HepG2 (cell line): ENCODE data around the gene TOP2A. TPM values are rescaled to one million over a fixed set of nuclear protein-coding genes. Genes with fewer than 3 reads are reported as not detected.

ENCODE experiments used
- ATAC-seq: fragments of 200-7000 bp; cut with Tn5 transposase; 3 replicates; pipeline ENCODE4 v1.9.1; 2020; ENCODE audit warnings: mild to moderate bottlenecking, moderate library complexity
- BruUV-seq: library from RNA; stranded (reverse); fragments of 400-500 nt; replicated peaks from 2 replicates; lab custom pipeline; 2021; lab: Mats Ljungman, UMichigan
- CTCF ChIA-PET: fragments of 300-600 bp; formaldehyde crosslinking; extraction: SDS; loops from one replicate; lab custom pipeline; 2021; ENCODE audit warnings: low total read pairs, inconsistent platforms, low intra/inter-chr PET ratio; lab: Yijun Ruan, JAX
- POLR2A ChIA-PET: fragments of 350-600 bp; sonication (Branson Sonifier 250); formaldehyde crosslinking; loops from one replicate; lab custom pipeline; 2020; ENCODE audit warnings: antibody characterized with exemption, inconsistent platforms; lab: Yijun Ruan, JAX
- DNase-seq: peaks from one replicate; pipeline ENCODE4 v3.0.0-alpha.2; 2015; ENCODE audit warnings: low spot score
- FAIRE-seq: peaks from 3 replicates; lab custom pipeline; 2011; peaks lifted over from hg19 to GRCh38; lab: Jason Lieb, UNC
- H2AFZ ChIP-seq: one replicate; pipeline ENCODE4 v1.6.1; 2011; ENCODE audit warnings: low read length, inconsistent platforms
- H3K27ac ChIP-seq: fragments of 300-600 bp; 3 replicates; pipeline ENCODE4 v1.8.0; 2011; ENCODE audit warnings: mixed run types, mild to moderate bottlenecking, mixed read lengths, low read length, inconsistent platforms; ENCODE audit not compliant: insufficient read depth; ENCODE audit errors: extremely low read length
- H3K27me3 ChIP-seq, 2 experiments: fragments of 200-600 bp in 1 of 2; 2 replicates in 1 of 2; 3 replicates in 1 of 2; pipeline versions ENCODE4 v1.6.0 to v1.8.0; 2011; ENCODE audit warnings: low read length in 2 of 2, mild to moderate bottlenecking in 2 of 2, moderate library complexity in 2 of 2, inconsistent platforms in 1 of 2; ENCODE audit not compliant: insufficient read depth in 2 of 2, control insufficient read depth in 1 of 2
- H3K36me3 ChIP-seq, 2 experiments: fragments of 200-600 bp in 1 of 2; replicated peaks in 1 of 2; 2 replicates in 1 of 2; 3 replicates in 1 of 2; pipeline versions ENCODE4 v1.5.1 to v1.8.0; 2011; ENCODE audit warnings: low read length in 2 of 2, inconsistent platforms in 1 of 2; ENCODE audit not compliant: insufficient read depth in 2 of 2, control insufficient read depth in 1 of 2
- H3K4me1 ChIP-seq: 2 replicates; pipeline ENCODE4 v1.5.1; 2012; ENCODE audit warnings: low read length, inconsistent platforms; ENCODE audit not compliant: insufficient read depth
- H3K4me2 ChIP-seq: 2 replicates; pipeline ENCODE4 v1.6.0; 2011; ENCODE audit warnings: low read depth, low read length, inconsistent platforms
- H3K4me3 ChIP-seq, 3 experiments: fragments of 200-600 bp in 1 of 3; sonication (generic), shearing (Covaris generic) in 1 of 3; replicated peaks in 1 of 3; 2 replicates each; pipeline ENCODE4 v1.5.1; 2011 to 2016; ENCODE audit warnings: low read length in 3 of 3, inconsistent platforms in 2 of 3, low read depth in 2 of 3, mild to moderate bottlenecking in 2 of 3, control low read depth in 1 of 3, mixed read lengths in 1 of 3; ENCODE audit not compliant: insufficient read depth in 1 of 3
- H3K79me2 ChIP-seq: one replicate; pipeline ENCODE4 v1.6.1; 2011; ENCODE audit warnings: low read length, inconsistent platforms; ENCODE audit not compliant: insufficient read depth
- H3K9ac ChIP-seq: 2 replicates; pipeline ENCODE4 v1.6.0; 2011; ENCODE audit warnings: mild to moderate bottlenecking, low read depth, low read length, inconsistent platforms; ENCODE audit not compliant: insufficient read depth
- H3K9me3 ChIP-seq: 2 replicates; pipeline ENCODE4 v1.5.1; 2012; ENCODE audit warnings: mild to moderate bottlenecking, low read length
- H4K20me1 ChIP-seq: 2 replicates; pipeline ENCODE4 v1.6.0; 2011; ENCODE audit warnings: inconsistent platforms, mild to moderate bottlenecking, low read length, moderate library complexity; ENCODE audit not compliant: insufficient read depth
- CC2D1A ChIP-seq: sonication (generic); formaldehyde crosslinking; IDR thresholded peaks from 2 replicates; pipeline ENCODE4 v1.8.1; 2023; ENCODE audit warnings: mild to moderate bottlenecking, missing genetic modification reagents
- MAFK ChIP-seq, 2 experiments: IDR thresholded peaks in 1 of 2; conservative IDR thresholded peaks in 1 of 2; 2 replicates each; pipeline ENCODE4 v1.6.1; 2011; ENCODE audit warnings: improper control_type of control experiment in 2 of 2, low read length in 2 of 2
- RFXAP ChIP-seq: sonication (generic); formaldehyde crosslinking; IDR thresholded peaks from 2 replicates; pipeline ENCODE4 v1.4.0; 2020; ENCODE audit warnings: missing genetic modification reagents, borderline replicate concordance
- ZNF136 ChIP-seq: sonication (generic); formaldehyde crosslinking; IDR thresholded peaks from 2 replicates; pipeline ENCODE4 v1.8.1; 2022; ENCODE audit warnings: low read depth, mild to moderate bottlenecking, moderate library complexity, missing genetic modification reagents
- ZNF343 ChIP-seq: sonication (generic); formaldehyde crosslinking; IDR thresholded peaks from 2 replicates; pipeline ENCODE4 v1.4.0; 2020; ENCODE audit warnings: mild to moderate bottlenecking, missing genetic modification reagents
- ZNF839 ChIP-seq: sonication (generic); formaldehyde crosslinking; IDR thresholded peaks from 2 replicates; pipeline ENCODE4 v1.4.0; 2020; ENCODE audit warnings: missing genetic modification reagents, mild to moderate bottlenecking, borderline replicate concordance
- WGBS: methylation state at CpG from one replicate; pipeline ENCODE4 v1.1.6; 2017; ENCODE audit warnings: low lambda C conversion rate; 5-methylcytosine and 5-hydroxymethylcytosine counted together
- in situ Hi-C: cut with HindIII; loops from 2 replicates; pipeline ENCODE4 v1.10.0; 2017; ENCODE audit warnings: low pct_unique_long_range_greater_than_20kb; ENCODE audit not compliant: extremely low pct_ligation_motif_present
- intact Hi-C: fragments of 100-400 bp; cut with micrococcal nuclease; formaldehyde crosslinking; loops from one replicate; pipeline ENCODE4 v1.10.0; 2022; ENCODE audit not compliant: unreplicated experiment
- polyA plus RNA-seq, 8 experiments: library from polyadenylated mRNA; depleted of rRNA in 3 of 8; stranded (reverse) in 7 of 8; unstranded in 1 of 8; fragments of >200 nt; fragmentation: Illumina TruSeq in 4 of 8; extraction: Trizol in 4 of 8; gene quantifications; 2 replicates each; pipeline versions ENCODE4 v1.2.1 to v1.2.3, GENCODE V29; 2011 to 2016; ENCODE audit warnings: low read depth in 4 of 8, missing spikeins in 1 of 8, mixed read lengths in 1 of 8; ENCODE audit not compliant: insufficient read depth in 1 of 8
- total RNA-seq, 5 experiments: library from RNA; depleted of rRNA; stranded (reverse); fragments of >200 nt; fragmentation: Illumina TruSeq; extraction: Trizol; gene quantifications; 2 replicates each; pipeline ENCODE4 v1.2.3, GENCODE V29; 2016; ENCODE audit warnings: low read depth in 1 of 5
- TF ChIP-seq, protein P1 (sequence below): sonication (generic); formaldehyde crosslinking; IDR thresholded peaks from 2 replicates; pipeline ENCODE4 v1.4.0; 2020; ENCODE audit warnings: missing genetic modification reagents

Gene TOP2A
- total and polyA plus RNA-seq, 2 of the 13 experiments (the other 11 are each of a cell fraction or from before 2014, with no cell fraction given), result 108 to 327 TPM

DNA sequence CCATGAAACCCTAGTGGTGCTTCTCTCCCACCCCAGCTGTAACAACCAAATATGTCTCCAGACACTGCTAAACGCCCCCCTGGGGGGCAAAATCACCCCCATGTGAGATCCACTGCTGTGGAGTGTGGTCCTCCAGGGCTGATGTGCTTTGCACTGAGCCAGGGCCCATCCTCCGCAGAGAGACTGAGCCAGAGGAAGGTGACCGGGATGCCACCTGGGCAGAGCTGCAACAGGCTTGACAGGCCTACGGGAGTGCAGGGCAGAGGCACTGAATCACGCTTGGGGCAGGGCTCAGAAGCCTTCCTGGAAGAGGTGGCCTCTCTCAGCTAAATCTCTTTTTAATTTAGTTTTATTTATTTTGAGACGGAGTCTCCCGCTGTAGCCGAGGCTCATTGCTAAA lies 57.6 kb downstream of the TOP2A start:
- H3K4me1 ChIP-seq, result peaks cover 50% of the 10 kb centered on the region
- ChIA-PET POLR2A (interaction anchor here (1.3 kb wide), 1 partner anchor 9 kb away, joined by 4 read pairs; no protein-coding TSS in a partner anchor), CTCF (no interaction called here)
- FAIRE-seq, result no peak
- H3K4me2 ChIP-seq, result no peak overlapping the region
- H3K9ac ChIP-seq, result no peak overlapping the region
- no peak overlapping the region for H2AFZ ChIP-seq
- in situ Hi-C loops, result loop anchor here (5.0 kb wide), 1 partner anchor 172 kb away; no protein-coding TSS in a partner anchor
- TF ChIP-seq ZNF136 (no peak), RFXAP (CRISPR knock-in tag) (no peak), CC2D1A (no peak), MAFK (conservative IDR thresholded peaks at IDR 0.05 in 1 of 2, IDR thresholded peaks at IDR 0.05 in 1 of 2; ENCODE audit: low read length in 2 of 2) (no peak), ZNF839 (CRISPR knock-in tag) (no peak), ZNF343 (CRISPR knock-in tag) (no peak)
- TF ChIP-seq, protein P1, sequence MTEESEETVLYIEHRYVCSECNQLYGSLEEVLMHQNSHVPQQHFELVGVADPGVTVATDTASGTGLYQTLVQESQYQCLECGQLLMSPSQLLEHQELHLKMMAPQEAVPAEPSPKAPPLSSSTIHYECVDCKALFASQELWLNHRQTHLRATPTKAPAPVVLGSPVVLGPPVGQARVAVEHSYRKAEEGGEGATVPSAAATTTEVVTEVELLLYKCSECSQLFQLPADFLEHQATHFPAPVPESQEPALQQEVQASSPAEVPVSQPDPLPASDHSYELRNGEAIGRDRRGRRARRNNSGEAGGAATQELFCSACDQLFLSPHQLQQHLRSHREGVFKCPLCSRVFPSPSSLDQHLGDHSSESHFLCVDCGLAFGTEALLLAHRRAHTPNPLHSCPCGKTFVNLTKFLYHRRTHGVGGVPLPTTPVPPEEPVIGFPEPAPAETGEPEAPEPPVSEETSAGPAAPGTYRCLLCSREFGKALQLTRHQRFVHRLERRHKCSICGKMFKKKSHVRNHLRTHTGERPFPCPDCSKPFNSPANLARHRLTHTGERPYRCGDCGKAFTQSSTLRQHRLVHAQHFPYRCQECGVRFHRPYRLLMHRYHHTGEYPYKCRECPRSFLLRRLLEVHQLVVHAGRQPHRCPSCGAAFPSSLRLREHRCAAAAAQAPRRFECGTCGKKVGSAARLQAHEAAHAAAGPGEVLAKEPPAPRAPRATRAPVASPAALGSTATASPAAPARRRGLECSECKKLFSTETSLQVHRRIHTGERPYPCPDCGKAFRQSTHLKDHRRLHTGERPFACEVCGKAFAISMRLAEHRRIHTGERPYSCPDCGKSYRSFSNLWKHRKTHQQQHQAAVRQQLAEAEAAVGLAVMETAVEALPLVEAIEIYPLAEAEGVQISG (CRISPR knock-in tag), result no peak
- no peak for ATAC-seq
- DNase-seq, result no peak
- H3K27me3 ChIP-seq, result peaks cover 0 to 11% of the 10 kb centered on the region in 2 experiments; a peak in 2 of 5 replicates
- H4K20me1 ChIP-seq, result no peaks in the 10 kb centered on the region
- 52% methylated on average over 6 of the region's 8 CpGs for WGBS
- peaks cover 0 to 2% of the 10 kb centered on the region in 2 experiments; a peak in 1 of 5 replicates for H3K36me3 ChIP-seq
- no peak overlapping the region for H3K4me3 ChIP-seq
- no TSS peak for BruUV-seq
- H3K9me3 ChIP-seq, result no peaks in the 10 kb centered on the region
- intact Hi-C loops, result no loop called here
- H3K79me2 ChIP-seq, result no peaks in the 10 kb centered on the region
- H3K27ac ChIP-seq, result no peak overlapping the region
